SK-N-SH (cell line): ENCODE results near the gene ETV6.

Experiments
- EP300 ChIP-seq, 2 experiments: IDR thresholded peaks; 2 replicates each; pipeline versions ENCODE4 v1.4.0 to v1.6.1; 2012; ENCODE audit warnings: borderline replicate concordance in 1 of 2, low read depth in 1 of 2, low read length in 1 of 2
- POLR2AphosphoS5 ChIP-seq: IDR thresholded peaks from 2 replicates; pipeline ENCODE4 v1.6.1; 2012; ENCODE audit warnings: low read depth, low read length
- YY1 ChIP-seq: IDR thresholded peaks from 2 replicates; pipeline ENCODE4 v1.4.0; 2012; ENCODE audit warnings: low read depth, mild to moderate bottlenecking
- TF ChIP-seq, protein P1 (sequence below): IDR thresholded peaks from 2 replicates; pipeline ENCODE4 v1.4.0; 2012; ENCODE audit warnings: low read depth, borderline replicate concordance

DNA sequence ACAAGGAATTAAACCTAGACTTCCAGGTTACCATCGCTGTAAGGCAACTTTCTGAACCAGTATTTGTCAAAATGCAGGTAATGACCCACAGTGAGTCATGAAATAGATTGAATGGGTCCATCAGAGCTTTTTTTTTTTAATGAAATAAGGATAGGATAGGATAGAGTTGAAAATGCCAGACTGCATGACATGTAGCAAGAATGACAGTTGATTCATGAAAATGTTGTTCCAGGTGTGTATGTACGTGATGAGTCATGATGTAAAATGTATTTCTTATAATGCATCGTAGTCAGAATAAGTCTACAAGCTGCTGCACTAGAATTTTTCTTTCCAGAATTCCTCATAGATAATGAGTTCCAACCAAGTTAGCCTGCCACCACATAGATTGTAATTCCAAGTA is 236.9 kb downstream of the ETV6 start:
- TF ChIP-seq EP300 (IDR thresholded peaks at IDR 0.05; ENCODE audit: borderline replicate concordance in 1 of 2, low read depth in 1 of 2, low read length in 1 of 2), result no peak
- TF ChIP-seq POLR2AphosphoS5, result no peak
- TF ChIP-seq, protein P1, sequence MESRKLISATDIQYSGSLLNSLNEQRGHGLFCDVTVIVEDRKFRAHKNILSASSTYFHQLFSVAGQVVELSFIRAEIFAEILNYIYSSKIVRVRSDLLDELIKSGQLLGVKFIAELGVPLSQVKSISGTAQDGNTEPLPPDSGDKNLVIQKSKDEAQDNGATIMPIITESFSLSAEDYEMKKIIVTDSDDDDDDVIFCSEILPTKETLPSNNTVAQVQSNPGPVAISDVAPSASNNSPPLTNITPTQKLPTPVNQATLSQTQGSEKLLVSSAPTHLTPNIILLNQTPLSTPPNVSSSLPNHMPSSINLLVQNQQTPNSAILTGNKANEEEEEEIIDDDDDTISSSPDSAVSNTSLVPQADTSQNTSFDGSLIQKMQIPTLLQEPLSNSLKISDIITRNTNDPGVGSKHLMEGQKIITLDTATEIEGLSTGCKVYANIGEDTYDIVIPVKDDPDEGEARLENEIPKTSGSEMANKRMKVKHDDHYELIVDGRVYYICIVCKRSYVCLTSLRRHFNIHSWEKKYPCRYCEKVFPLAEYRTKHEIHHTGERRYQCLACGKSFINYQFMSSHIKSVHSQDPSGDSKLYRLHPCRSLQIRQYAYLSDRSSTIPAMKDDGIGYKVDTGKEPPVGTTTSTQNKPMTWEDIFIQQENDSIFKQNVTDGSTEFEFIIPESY, result no peak
- no peak for TF ChIP-seq YY1
